ENCODE measurements around the gene ACSF2.
A peak's percentile ranks its signal among the peaks of the same experiment; 100 is the strongest.
"Not testable (repeated sequence)": the region's sequence is repeated elsewhere in the genome, so short reads cannot be mapped to it uniquely, and the experiment has no call there.

The ACSF2 gene

DNA sequence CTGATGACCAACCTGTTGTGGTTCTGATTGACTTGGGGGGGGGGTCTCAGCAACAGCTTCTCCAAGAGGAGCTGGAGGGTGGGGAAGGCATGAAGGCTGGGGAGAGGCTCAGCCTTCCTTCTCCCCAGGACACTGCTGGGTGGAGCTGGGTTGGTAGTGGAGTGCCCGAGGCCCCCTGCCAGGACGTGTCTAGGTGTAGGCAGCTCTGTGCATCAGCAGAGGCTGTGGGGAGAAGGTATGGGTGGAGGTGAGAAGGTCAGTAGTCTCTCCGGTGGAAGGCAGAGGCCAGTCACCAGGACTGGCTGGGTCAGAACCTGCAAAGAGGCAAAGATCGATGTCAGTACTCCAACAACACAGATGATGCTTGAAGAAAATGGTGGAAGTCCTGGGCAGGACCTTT lies 38.7 kb downstream of the ACSF2 start:
- no peak for DNase-seq

DNA sequence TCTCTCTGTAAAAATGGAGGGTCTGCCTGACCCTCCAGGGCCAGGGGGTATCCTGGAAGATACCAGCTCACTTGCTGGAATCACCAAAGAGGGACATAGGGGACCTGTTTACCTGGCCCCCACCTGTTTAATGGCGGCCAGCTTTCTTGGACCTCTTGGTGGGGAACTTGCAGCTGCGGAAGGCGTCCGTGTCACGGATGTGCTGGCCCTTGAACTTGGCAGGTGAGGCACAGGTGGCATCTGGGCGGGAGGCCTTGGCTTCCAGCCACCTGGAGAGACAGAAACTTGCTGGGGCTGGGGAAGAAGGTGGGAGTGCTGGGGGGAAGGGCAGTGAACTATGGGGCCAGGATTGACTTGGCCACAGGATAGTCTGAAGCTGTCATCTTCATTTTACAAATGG lies 39.2 kb downstream of the ACSF2 start:
- DNase-seq = no peak

DNA sequence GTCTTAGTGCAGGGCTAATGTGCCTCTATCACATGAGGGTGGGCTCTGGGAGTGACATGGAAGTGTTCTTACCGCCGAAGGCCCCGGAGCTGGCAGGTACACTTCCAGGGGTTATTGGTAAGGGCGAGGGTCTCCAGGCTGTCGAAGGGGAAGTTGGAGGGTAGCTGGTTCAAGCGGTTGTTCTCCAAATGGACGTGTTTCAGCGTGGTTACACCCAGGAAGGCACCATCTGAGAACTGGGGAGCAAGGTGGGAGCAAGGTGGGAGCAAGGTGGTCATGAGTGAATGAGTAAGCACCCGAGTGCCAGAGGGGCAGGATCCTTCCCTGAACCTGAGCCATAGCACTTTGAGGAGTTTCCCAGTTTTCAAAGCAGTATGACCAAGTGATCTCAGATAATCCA lies 39.6 kb downstream of the ACSF2 start:
- DNase-seq = no peak

DNA sequence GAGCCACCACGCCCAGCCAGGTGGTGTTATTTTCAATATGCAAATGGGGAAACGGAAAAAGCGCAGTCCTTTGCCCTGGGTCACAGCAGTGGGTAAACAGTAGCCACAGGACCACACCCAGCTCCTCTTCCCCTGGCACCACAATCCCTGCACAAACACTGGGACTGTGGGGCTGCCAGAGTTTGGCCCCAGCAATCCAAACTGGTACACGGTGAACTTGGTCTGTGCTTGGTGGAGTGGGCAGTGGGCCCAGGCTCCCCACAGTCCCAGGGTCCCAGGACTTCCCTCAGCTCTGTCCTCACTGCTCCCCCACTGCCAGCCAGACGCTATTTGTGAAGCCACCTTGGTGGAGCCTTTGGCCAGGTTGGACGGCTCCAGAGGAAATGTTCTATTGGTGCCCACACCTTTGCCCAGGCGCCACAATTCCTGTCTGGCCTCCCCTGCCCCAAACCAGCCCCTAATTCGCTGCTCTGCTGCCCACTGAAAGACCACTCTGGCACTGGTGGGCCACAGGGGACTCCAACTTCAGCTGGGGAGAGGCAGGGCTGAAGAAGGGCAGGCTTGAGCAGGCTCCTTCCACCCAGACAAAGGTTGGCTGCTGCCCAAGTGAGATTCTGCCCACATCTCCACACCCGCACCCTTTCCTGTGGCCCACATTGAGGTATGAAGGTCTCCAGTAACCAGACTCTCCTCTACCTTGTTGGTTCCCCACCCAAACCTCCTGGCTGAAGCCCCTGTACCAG lies 40.5 kb downstream of the ACSF2 start:
- DNase-seq = no peak

DNA sequence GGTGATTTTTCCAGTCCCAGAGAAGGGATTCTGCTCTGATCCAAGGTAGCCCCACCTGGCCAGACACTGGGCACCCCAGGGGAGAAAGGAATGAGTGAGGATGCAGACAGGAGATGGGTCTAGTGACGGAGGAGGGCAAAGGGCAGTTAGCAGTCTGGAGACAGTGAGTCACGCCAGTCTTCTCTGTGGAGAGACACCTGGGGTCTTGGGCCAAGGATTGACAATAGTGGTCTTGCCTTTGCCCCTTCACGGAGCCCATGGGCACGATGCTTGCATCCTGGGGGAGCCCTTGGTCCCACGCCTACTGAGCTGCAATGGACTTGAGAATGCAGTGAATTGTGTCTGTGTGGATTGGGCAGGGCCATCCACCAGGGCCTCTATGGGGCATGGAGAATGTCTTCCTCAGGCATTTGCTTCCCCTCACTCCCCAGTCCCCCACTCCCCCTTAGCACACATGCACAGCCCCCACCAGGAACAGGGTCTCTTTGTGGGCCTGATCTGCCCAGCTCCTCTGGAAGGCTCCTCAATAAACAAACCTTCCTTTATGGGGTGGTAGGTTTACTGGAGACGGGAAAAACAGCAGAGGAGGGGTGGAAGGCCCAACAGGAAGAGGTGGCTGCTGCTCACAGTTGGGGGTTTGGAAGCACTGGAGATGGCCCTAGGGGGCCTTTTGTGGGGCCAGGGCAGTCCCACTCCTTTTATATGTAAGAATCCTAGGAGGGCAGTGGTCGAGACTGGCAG lies 41.3 kb downstream of the ACSF2 start:
- DNase-seq = no peak

DNA sequence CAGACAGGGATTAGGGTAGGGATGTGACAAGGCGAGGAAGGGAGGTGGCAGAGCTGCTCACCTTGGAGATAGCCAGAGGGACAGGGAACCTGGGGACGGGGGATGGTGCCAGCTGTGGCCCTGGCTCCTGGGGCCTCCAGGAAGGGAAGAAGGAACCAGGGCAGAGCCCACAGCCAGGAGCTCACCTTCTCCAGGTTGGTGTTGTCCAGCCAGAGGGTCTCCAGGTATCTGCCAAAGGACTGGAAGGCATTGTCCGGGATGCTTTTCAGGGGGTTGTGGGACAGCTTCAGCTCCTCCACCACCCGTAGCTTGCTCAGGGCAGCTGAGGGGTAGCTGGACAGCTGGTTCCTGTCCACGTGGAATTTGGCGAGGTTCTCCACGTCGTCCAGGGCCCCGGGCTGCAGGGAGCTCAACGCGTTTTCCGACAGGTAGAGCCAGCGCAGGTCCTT lies 41.9 kb downstream of the ACSF2 start:
- DNase-seq = no peak

DNA sequence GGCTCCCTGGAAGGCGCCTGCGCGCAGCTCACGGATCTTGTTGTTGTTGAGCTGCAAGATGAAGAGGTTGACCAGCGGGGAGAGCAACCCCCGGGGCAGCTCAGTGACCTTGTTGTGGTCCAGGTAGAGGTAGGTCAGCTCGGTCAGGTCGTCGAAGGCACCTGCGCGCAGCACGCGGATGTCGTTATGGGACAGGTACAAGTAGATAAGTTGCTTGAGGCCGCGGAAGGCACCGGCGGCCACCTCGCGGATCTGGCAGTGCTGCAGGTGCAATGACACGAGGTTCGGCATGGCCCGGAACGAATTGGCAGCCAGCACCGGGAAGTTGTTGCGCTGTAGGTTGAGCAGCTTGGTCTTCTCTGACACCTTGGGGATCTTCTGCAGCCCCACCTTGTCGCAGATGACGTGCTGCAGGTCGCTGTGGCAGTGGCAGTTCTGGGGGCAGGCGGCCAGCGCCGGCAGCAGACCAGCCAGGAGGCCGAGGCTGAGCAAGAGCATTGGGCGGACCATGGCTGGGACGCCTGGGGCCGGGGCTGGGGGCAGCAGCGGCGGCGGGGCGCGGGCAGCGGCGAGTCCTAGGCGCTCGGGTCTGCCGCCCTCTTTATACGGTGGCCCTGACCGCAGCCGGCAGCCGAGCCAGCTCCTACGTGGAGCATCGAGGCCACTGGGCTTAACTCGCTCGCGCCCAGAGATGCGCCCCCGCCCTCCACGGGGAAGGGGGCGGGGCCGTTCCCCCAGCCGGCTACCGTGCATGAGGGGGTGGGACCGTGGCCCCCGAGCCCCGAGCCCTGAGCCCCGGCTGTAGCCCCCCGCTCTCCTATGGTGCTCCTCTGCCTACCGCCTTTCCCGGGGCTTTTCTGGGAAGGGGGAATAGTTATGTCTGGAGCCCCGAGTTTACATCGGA lies 42.5 kb downstream of the ACSF2 start, which contains the start of gene CHAD:
Gene CHAD (minus strand): TSS at position 577 of the 904 bp plus-strand sequence. CDS start 67 bp downstream, at position 510.
- DNase-seq = no peak

DNA sequence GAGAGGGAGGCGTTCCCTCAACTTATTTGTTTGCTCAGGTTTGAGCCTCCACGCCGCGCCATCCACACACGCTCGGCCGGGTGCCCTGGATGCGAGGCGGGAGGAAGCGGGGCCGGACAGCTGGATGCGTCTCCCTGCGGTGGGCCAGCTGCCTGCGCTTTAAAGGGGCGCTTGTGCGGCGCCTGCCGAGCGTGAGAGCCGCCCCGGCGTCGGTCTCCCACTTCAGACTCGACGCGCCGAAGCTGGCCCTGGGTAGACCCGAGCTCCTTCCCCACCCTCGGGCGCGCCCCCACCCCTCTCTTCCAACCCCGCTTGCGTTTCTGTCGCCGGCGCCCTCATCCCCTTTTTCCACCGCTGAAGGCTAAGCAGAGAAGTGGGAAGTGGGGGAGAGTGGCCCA lies 43.2 kb downstream of the ACSF2 start:
- DNase-seq = no peak

DNA sequence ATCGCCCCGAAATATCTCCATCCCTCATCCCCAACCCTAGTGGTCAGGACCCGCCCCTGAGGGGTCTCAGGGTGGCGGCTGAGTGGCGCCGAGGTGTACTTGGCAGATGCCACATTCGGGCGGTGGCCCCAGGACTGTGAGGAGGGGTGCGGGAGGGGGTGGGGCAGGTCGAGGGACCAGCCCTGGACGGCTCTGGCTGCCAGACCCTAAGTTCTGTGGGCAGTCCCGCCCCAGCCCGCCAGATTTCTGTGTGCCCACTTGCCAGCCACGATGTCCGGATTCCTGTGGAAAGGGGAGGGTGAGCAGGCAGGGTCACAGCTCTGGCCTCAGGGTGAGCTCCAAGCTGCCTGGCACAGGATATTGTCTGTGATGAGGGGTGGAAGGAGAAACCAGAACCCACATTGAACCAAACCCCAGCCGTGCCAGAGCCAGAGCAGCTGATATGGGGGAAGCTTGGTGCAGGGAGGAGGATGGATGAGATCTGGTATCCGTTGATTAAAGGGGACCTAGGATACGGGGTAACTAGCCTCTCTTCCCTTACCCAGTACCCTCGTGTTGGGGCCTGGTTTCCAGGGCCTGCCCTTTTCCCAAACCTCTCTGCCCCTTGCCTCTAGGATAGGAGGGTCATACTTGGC lies 43.8 kb downstream of the ACSF2 start:
- no peak for DNase-seq

DNA sequence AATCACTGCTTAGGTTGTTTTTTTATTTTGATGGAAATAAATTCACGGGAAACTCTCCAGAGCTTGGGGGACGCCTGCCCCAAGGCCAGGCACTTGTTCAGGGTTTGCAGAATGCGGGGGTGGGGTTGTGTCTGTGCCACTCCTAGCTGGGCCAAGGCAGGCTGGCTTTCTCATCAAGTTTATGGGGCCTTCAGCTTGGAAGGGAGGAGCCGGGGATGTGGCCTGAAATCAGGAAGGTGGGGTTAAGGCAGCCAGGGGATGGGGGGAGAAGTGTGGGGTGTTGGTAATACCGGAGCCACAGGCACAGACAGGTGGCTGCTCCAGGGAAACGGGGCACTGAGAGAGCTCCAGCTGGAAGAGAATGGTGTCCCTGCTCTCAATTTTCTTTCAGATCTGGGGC lies 44.4 kb downstream of the ACSF2 start:
- no peak for DNase-seq

DNA sequence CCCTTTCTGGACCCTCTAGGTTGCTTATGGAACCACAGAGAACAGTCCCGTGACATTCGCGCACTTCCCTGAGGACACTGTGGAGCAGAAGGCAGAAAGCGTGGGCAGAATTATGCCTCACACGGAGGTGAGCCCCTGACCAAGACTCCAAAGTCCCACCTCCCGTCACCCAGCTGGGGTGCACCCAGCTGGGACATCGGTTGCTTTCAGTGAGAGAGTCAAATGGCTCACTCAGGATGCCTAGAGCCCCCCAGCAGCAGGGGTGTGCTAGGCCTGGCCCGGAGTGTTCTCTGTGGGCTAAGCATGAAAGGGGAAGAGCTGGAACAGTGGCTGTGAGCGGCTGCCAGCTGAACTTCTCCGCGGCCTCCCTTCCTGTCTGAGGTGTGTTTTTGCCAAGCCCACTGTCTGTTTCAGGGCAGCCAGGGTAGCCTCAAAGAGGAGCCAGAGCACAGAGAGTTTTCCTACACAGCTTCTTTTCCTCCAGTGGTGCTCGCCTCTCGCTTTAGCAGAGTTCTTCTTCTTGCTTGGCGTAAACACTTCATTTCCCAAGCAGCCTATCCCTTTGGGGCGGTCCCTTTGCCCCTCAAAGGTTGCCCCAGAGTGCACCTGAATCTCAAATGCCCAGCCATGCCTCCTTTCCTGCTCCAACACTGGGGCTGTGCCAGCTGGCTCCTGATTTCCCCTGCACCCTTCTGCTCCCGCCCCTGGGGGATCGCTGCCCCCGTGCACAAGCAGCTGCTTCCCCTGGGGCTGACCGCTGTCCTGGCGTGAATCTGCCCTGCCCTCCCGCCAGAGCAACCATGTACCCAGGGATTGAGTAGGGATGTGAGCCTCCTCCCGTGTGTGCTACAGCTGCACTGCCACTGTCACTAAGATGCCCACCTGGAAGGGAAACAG lies 45.2 kb downstream of the ACSF2 start:
- DNase-seq = no peak

DNA sequence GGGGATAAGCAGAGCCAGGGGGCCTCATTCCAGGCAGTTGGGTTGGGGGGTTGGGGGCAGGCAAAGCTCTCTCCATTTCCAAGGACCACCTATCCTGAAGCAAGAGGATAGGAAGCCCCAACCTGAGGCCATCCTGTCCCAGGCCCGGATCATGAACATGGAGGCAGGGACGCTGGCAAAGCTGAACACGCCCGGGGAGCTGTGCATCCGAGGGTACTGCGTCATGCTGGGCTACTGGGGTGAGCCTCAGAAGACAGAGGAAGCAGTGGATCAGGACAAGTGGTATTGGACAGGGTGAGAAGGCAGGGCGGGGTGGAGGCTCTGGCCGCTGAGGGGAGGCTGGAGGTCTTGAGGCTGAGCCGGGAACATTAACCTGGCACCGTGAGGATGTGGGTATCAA lies 46.3 kb downstream of the ACSF2 start:
- DNase-seq = no peak

DNA sequence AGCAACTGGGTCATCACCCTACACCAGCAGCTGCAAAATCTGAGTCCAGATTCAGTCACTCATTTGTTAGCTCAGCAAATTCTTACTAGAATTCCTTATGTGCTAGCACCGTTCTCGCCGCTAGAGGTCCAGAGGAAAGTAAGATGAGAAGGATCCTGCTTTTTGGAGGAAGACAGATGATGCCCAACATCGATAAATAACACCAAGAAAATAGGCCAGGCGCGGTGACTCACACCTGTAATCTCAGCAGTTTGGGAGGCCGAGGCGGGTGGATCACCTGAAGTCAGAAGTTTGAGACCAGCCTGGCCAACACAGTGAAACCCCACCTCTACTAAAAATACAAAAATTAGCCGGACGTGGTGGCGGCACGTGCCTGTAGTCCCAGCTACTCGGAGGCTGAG lies 46.7 kb downstream of the ACSF2 start:
- peak; percentile 39 for DNase-seq

DNA sequence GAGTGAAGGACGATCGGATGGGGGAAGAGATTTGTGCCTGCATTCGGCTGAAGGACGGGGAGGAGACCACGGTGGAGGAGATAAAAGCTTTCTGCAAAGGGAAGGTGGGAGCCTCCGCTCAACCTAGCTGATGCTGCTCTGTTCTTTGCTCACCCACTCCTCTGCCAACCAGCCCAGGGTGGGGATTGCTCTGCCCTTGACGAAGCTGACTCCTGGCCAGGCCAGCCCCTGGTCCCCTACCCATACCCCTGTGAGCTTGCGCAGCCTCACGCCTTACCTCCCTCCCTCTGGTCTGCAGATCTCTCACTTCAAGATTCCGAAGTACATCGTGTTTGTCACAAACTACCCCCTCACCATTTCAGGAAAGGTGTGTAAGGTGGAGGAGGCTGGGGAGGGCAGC lies 47.9 kb downstream of the ACSF2 start:
- no peak for DNase-seq

DNA sequence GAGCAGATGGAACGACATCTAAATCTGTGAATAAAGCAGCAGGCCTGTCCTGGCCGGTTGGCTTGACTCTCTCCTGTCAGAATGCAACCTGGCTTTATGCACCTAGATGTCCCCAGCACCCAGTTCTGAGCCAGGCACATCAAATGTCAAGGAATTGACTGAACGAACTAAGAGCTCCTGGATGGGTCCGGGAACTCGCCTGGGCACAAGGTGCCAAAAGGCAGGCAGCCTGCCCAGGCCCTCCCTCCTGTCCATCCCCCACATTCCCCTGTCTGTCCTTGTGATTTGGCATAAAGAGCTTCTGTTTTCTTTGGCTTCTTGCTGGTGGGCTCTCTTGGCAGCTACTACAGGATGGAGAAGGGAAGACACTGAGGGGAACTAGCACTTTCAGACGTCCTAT lies 48.5 kb downstream of the ACSF2 start:
- no peak for DNase-seq

DNA sequence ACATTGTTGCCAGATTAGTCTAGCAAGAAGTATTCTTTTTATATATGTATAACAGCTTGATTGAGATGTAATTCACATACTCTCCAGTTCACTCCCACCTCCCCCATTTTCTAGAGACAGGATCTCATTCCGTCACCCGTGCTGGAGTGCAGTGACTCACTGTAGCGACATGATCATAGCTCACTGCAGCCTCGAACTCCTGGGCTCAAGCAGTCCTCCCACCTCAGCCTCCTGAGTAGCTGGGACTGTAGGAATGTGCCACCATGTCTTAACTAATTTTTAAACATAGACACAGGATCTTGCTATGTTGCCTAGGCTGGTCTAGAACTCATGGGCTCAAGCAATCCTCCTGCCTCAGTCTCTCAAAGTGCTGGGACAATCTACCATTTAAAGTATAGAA lies 49.3 kb downstream of the ACSF2 start:
- DNase-seq = no peak

DNA sequence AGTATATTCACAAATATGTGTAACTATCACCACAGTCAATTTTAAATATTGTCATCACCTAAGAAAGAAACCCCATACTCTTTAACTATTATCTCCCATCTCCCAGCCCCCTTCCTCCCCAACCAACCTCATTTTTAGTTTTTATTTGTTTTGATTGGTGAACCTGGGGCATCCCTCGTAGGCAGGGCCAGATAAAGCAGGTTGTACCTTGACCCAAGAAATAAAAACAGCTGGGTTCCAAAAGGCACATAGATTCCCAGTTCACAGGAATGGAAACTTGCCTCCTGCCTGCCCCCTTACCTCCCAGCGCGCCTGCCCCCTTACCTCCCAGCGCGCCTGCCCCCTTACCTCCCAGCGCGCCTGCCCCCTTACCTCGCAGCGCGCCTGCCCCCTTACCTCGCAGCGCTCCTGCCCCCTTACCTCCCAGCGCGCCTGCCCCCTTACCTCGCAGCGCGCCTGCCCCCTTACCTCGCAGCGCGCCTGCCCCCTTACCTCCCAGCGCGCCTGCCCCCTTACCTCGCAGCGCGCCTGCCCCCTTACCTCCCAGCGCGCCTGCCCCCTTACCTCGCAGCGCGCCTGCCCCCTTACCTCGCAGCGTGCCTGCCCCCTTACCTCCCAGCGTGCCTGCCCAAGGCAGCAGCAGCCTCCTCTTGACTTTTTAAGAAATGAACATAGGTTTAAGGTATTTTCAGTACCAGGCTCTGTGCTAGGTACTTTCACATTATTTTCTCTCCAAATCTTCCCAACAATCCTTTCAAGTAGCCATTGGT lies 49.9 kb downstream of the ACSF2 start:
- not testable (repeated sequence) for DNase-seq

DNA sequence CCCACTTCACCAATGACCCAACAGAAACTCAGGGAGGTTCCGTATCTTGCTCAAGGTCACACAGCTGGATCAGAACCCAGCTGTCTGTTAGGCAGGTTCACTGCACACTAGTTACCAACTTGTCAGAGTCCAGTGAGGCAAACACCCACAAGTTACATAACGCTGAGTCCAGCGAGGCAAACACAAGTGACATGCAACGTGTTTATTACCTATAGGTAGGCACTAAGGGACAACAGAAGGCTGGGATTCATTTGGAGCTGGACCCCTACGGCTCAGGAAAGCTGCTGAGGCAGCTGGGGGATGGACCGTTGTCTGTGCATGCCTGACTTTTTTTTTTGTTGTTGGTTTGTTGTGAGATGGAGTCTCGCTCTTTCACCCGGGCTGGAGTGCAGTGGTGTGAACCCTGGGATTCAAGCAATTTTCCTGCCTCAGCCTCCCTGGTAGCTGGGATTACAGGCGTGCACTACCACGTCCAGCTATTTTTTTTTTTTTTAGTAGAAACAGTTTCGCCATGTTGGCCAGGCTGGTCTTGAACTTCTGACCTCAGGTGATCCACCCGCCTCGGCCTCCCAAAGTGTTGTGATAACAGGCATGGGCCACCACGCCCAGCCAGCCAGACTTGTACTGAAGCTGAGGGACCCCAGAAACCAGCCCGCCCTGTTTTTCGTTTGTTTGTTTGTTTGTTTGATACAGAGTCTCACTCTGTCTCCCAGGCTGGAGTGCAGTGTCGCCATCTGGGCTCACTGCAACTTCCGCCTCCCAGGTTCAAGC lies 50.7 kb downstream of the ACSF2 start:
- DNase-seq = no peak

DNA sequence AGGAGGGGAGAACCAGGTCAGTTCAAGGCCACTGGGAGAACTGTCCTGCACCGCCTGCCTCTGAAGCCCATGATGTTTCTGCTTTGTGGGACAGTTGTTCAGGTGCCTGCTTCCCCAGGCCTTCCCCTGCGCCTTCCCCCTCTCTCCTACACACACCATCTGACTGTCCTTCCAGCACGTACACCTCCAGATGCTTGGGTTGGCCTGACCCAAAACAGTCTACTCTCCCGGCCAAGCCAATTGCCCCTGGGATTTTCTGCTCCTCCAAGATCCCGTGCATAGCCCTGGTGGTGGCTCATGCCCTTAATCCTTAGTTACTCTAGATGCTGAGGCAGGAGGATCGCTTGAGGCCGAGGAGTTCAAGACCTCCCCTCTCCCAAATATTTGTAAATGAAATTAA lies 52.0 kb downstream of the ACSF2 start:
- DNase-seq = no peak
